ENCODE measurements around the gene LURAP1L.

DNA sequence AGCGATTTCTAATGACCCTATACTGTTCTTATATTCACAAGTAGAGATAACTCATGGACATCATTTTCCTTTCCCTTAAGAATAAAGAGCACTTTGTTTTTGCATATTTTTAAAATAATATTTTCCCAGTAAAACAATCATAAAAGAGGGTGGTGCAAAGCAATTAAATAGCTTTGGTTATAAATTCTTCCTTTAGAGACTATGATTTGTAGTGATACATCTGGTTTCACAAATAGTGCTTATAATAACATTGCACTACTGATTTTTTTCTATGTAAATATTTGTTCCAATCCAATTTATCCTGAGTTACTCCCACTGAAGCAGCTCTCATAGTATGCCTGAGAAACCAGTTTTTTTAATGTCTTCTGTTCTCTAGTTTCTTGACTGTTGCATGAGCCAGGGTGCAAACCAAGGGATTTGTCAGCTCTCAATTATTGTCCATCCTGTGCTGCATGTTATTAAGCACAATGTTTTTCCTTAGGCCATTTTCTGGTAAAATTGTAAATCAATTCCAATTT, 74.7 kb downstream of the LURAP1L start:
- TF ChIP-seq EZH2phosphoT487 (IDR thresholded peaks at IDR 0.05; ENCODE audit: low read depth), result no peak
- TF ChIP-seq, protein P1, sequence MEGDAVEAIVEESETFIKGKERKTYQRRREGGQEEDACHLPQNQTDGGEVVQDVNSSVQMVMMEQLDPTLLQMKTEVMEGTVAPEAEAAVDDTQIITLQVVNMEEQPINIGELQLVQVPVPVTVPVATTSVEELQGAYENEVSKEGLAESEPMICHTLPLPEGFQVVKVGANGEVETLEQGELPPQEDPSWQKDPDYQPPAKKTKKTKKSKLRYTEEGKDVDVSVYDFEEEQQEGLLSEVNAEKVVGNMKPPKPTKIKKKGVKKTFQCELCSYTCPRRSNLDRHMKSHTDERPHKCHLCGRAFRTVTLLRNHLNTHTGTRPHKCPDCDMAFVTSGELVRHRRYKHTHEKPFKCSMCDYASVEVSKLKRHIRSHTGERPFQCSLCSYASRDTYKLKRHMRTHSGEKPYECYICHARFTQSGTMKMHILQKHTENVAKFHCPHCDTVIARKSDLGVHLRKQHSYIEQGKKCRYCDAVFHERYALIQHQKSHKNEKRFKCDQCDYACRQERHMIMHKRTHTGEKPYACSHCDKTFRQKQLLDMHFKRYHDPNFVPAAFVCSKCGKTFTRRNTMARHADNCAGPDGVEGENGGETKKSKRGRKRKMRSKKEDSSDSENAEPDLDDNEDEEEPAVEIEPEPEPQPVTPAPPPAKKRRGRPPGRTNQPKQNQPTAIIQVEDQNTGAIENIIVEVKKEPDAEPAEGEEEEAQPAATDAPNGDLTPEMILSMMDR (IDR thresholded peaks at IDR 0.05; ENCODE audit: low read depth, low read length), result no peak

Measured in OCI-LY3 (cell line).